ENCODE measurements around the gene ORM2. TPM values are rescaled to one million over a fixed set of nuclear protein-coding genes. Genes with fewer than 3 reads are reported as not detected.

The ORM2 gene
- total and polyA plus RNA-seq, 9 donors = 0.52 to 2.6 (median 0.82) TPM; not detected in 6

- no peaks in the 10 kb centered on the region for H3K9me3 ChIP-seq
Measured at GRCh38 chr9:114282507-114282906, 47.2 kb upstream of the ORM2 start.

DNA sequence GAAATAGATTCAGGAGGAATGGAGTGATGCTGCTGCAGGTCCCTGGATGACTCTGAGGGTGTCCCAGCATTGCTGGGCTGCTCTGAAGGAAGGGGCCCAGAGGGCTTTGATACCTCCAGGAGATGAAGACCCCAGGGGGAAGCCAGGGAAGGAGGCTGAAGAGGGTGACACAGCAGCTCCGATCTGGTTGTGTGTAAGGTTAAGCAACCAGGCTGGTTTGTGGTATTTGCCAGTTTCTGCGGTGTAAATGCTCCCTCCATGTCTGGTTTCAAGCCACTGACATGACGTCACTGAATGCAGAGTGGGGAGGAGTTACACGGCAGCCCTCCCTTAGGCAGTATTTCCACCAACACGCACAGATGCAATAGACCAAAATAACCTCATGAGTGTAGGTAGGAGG is 46.7 kb upstream of the ORM2 start:
- no peaks in the 10 kb centered on the region for H3K36me3 ChIP-seq
- peak; percentile 14 to 38 (median 31) for DNase-seq
- WGBS, 3 donors = 47 to 67% (median 67%) methylated on average over 5 of the region's 5 CpGs
- H3K4me1 ChIP-seq (ENCODE audit: insufficient read depth) = peaks cover 14% of the 10 kb centered on the region
- intact Hi-C loops (cut with DNase I) = loop anchor here in 1 of 4 donors (5.0 kb wide), 1 partner anchor 126 kb away; the partner anchor contains the start of gene COL27A1
- no peaks in the 10 kb centered on the region for H3K27me3 ChIP-seq
- H3K4me3 ChIP-seq = no peak overlapping the region
- TF ChIP-seq EP300 (IDR thresholded peaks at IDR 0.05) = no peak
- no peak for TF ChIP-seq CTCF (IDR thresholded peaks at IDR 0.05)
- no peak for TF ChIP-seq POLR2A (IDR thresholded peaks at IDR 0.05)
- H3K27ac ChIP-seq = no peak overlapping the region
- H3K9me3 ChIP-seq = no peaks in the 10 kb centered on the region

More at GRCh38 chr9:114282507-114282906, 47.2 kb upstream of the ORM2 start:
- Histone ChIP-seq H3K27ac (peak overlapping the region; percentile 6 to 30), H3K36me3 (no peaks in the 10 kb centered on the region), H3K27me3 (no peaks in the 10 kb centered on the region), H3K4me1 (ENCODE audit: insufficient read depth) (peaks cover 14% of the 10 kb centered on the region), H3K4me3 (no peak overlapping the region)
- WGBS, 3 donors = 78 to 84% (median 80%) methylated on average over 6 of the region's 6 CpGs
- DNase-seq = peak in 2 of 5 donors; percentile 9 to 21
- TF ChIP-seq CTCF (IDR thresholded peaks at IDR 0.05) = no peak
- TF ChIP-seq POLR2A (IDR thresholded peaks at IDR 0.05) = no peak
- TF ChIP-seq EP300 (IDR thresholded peaks at IDR 0.05) = no peak
- intact Hi-C loops (cut with DNase I) = loop anchor here in 1 of 4 donors (5.0 kb wide), 1 partner anchor 125 kb away; the partner anchor contains the start of gene COL27A1

GRCh38 chr9:114283551-114284111 is 46.0 kb upstream of the ORM2 start:
- Histone ChIP-seq H3K36me3 (no peaks in the 10 kb centered on the region), H3K27ac (no peak overlapping the region), H3K27me3 (no peaks in the 10 kb centered on the region), H3K4me1 (ENCODE audit: insufficient read depth) (peaks cover 14% of the 10 kb centered on the region), H3K4me3 (no peak overlapping the region), H3K9me3 (no peaks in the 10 kb centered on the region)
- DNase-seq = peak; percentile 13 to 35 (median 23)
- TF ChIP-seq POLR2A (IDR thresholded peaks at IDR 0.05) = no peak
- TF ChIP-seq EP300 (IDR thresholded peaks at IDR 0.05) = no peak
- no peak for TF ChIP-seq CTCF (IDR thresholded peaks at IDR 0.05)
- WGBS, 3 donors = 91 to 94% (median 94%) methylated on average over 14 of the region's 14 CpGs
- intact Hi-C loops (cut with DNase I) = loop anchor here in 1 of 4 donors (5.0 kb wide), 1 partner anchor 126 kb away; the partner anchor contains the start of gene COL27A1

- TF ChIP-seq POLR2A (IDR thresholded peaks at IDR 0.05) = no peak
- no peak for TF ChIP-seq EP300 (IDR thresholded peaks at IDR 0.05)
- no peak for TF ChIP-seq CTCF (IDR thresholded peaks at IDR 0.05)
- Histone ChIP-seq H3K9me3 (no peaks in the 10 kb centered on the region), H3K4me3 (no peak overlapping the region), H3K27me3 (no peaks in the 10 kb centered on the region), H3K27ac (peak overlapping the region in 1 of 2 donors; percentile 41), H3K36me3 (no peaks in the 10 kb centered on the region), H3K4me1 (ENCODE audit: insufficient read depth) (peaks cover 14% of the 10 kb centered on the region)
- 89 to 92% (median 90%) methylated on average over 11 of the region's 11 CpGs for WGBS, 3 donors
- intact Hi-C loops (cut with DNase I) = loop anchor here in 3 of 4 donors (5.0 kb wide), 4 partner anchors 127 to 202 kb away; partner anchors contain the start of gene COL27A1 (in 2 of the 3)
- peak; percentile 9 to 35 (median 19) for DNase-seq
Measured at GRCh38 chr9:114284316-114285060, 45.2 kb upstream of the ORM2 start.
